G401 (cell line): Measurements from ENCODE around the gene GSG1L. TPM values are rescaled to one million over a fixed set of nuclear protein-coding genes. Genes with fewer than 3 reads are reported as not detected.

ENCODE experiments used
- DNase-seq: peaks from one replicate; pipeline ENCODE4 v3.0.0-alpha.2; 2015; ENCODE audit warnings: low spot score
- in situ Hi-C: cut with HindIII; loops from 2 replicates; pipeline ENCODE4 v1.10.0; 2016; ENCODE audit warnings: low sequenced_read_pairs, mixed read lengths
- total RNA-seq: library from RNA; depleted of rRNA; stranded (reverse); fragments of >200 nt; shearing (Covaris generic); gene quantifications from 2 replicates; pipeline ENCODE4 v1.2.3, GENCODE V29; 2014

The GSG1L gene
- total RNA-seq, 1 experiment from 2014 or later, result not detected

DNA sequence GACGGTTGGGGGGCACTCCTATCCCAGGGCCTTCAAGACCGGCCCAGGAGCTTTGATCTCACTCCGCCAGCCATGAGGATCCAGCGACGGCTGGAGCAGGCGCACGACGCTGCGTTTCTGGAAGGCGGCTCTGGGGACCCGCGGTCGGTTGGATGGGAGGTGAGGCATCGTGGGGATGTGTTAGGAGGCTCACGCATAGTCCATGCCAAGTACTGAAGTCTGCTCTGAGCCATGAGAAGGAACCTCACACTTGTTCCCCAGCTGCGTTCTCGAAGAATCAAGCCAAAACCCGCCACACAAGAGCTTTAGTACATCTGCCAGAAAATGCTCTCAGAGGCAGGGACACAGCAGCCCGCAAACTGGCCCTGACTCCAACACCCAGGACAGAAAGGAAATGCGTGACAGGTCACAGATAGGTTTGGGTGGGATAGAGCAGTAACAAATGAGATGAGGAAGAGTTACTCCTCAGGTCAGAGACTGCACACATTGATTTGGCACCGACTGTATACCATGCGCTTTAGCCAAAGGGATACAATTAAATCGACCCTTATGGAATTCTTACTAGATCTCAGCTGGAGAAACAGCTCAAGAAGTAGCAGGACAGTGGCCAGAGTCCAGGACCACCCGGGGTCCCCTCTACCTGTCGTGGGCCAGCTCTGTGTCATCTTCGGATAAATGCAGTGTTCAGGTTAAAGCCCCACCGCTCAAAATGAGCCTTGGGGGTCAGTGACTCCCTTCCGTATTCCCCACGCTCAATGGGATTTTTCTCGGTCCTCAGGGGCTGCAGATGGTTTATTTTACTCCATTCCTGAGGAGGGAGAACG lies 6.7 kb upstream of the GSG1L start:
- in situ Hi-C loops, result no loop called here
- no peak for DNase-seq

GRCh38 chr16:28068976-28069375 lies 5.5 kb upstream of the GSG1L start:
- no peak for DNase-seq
- in situ Hi-C loops, result no loop called here

GRCh38 chr16:28067604-28068379 lies 4.3 kb upstream of the GSG1L start:
- DNase-seq, result no peak
- in situ Hi-C loops, result no loop called here

GRCh38 chr16:28064706-28065249 lies 1.3 kb upstream of the GSG1L start:
- no peak for DNase-seq
- in situ Hi-C loops, result no loop called here

- no peak for DNase-seq
- in situ Hi-C loops, result no loop called here
These were observed 636 bp upstream of the GSG1L start for GRCh38 chr16:28064150-28064549.

DNA sequence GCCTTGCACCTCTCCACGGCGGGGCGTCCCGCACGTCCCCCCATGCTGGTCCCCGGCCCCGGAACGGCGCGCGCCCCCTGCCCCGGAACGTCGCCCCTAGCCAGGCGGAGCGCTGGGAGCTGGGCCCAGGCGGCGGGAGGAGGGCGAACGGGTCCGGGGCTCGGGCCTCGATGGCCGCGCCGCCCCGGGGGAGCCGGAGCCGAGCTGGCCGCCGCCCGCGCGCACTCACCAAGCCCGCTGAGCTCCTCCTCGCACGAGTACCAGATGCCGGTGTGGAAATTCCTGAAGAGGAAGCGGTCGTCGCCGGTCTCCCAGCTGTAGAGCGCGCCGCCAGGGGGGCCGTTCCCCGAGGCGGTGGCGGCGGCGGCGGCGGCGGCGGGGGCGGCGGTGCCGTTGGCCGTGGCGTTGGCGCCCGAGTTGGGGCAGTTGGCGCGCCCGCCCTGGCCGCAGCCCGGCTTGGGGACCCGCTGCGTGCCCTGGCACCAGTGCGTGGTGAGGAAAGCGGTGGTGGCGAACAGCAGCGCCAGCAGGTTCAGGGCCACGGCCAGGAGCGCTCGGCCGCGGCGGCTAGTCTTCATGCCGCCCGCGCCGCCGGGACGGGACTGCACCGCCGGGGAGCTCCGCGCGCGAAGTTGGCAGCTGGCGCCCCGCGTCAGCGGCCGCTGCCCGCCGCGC lies 530 bp downstream of the GSG1L start:
- DNase-seq, result no peak
- in situ Hi-C loops, result no loop called here

GRCh38 chr16:28062261-28062846 lies 1.2 kb downstream of the GSG1L start:
- no peak for DNase-seq
- in situ Hi-C loops, result no loop called here

GRCh38 chr16:28061352-28062101 lies 2.0 kb downstream of the GSG1L start:
- in situ Hi-C loops, result no loop called here
- no peak for DNase-seq

DNA sequence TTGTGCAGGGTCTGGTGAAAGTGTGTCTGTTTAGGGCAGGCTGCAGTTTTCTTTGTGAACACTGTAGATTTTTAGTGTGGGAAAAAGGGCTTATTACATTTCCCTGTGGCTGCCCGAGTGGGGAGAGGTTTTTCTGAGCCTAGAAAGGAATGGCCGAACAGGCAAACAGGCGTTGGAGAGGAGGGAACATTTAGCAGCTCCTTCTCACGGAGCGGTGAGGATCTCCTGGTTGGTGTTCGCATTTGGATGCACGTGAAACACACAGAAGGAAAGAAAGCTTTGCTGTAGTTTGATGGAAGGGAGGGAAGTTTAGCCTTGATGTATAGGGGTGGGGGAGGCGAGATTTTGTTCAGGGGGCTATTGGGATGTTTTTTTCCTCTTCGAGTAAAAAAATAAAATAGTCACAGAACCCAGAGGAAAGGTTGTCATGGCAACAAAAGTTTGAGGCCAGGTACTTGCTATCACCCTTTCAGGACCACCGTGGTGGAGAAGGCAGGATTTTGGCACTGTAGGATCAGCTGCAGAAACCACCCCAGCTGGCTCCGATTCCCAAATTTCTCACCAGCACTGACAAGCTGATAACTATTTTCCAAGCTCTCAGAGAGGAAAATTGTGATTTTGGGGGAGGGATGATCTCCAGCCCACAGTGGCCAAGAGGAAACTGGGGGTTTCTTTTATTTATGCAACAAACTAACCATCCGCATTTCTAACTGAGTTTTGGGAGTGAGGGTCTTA lies 3.5 kb downstream of the GSG1L start:
- in situ Hi-C loops, result no loop called here
- DNase-seq, result no peak

DNA sequence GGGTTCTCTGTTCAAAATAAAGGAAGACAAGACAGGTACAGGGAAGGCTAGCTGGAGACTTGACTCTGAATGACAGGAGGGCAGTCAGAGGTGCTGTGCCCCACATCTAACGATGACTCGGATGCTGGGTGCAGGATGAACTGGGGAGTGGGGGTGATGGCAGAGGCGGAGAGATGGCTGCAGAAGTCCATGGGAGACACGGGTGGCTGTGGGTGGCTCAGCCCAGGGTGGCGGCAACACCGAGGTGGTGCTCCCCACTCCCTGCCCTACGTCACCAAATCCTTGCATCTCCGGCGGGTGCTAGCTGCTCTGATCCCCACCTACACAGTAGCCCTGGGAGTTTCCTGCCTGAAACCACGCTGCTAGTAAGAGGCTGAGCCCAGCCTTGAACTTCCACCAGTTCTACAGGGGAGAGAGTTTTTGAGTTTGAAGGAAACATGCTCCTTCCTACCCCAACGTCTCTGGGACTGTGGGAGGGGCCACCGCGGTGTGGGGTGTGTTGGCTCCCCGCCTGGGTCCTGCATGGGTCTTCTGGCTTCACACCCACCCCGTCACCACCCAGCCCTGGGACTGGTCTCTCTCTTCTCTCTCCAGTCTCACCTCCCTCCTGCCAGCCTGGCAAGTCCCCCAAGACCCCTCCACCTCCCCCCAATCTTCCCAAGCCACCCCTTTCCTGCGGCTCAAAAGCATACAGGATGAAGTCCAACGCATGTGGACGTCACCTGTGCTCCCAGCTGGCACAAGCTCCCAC lies 4.5 kb downstream of the GSG1L start:
- in situ Hi-C loops, result no loop called here
- no peak for DNase-seq

GRCh38 chr16:28057949-28058348 lies 5.6 kb downstream of the GSG1L start:
- in situ Hi-C loops, result no loop called here
- DNase-seq, result no peak

DNA sequence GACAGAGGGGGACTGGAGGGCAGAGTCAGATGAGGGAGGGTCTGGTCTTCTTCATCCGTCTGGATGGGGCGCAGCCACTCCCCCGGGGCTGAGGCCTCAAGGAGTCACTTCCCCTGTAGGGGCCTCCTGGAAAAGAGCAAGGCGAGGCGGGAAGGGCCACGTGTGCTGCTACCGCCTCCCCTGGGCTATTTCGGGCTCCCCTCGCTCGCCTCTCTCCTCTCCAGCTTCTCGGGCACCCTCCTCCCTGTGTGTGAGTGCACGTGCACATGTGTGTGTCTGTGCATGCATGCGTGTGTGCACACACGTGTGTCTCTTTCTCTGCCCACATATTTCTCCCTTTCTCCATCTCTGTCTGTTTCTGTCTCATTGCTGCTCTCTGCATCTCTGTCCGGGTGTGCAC lies 10.1 kb downstream of the GSG1L start:
- no peak for DNase-seq
- in situ Hi-C loops, result no loop called here

- in situ Hi-C loops, result no loop called here
- DNase-seq, result no peak
These were observed 11.0 kb downstream of the GSG1L start for GRCh38 chr16:28052274-28053128.

GRCh38 chr16:28051486-28051885 lies 12.0 kb downstream of the GSG1L start:
- no peak for DNase-seq
- in situ Hi-C loops, result no loop called here

- in situ Hi-C loops, result no loop called here
- DNase-seq, result peak; percentile 25
These were observed 20.7 kb downstream of the GSG1L start for GRCh38 chr16:28042811-28043210.

DNA sequence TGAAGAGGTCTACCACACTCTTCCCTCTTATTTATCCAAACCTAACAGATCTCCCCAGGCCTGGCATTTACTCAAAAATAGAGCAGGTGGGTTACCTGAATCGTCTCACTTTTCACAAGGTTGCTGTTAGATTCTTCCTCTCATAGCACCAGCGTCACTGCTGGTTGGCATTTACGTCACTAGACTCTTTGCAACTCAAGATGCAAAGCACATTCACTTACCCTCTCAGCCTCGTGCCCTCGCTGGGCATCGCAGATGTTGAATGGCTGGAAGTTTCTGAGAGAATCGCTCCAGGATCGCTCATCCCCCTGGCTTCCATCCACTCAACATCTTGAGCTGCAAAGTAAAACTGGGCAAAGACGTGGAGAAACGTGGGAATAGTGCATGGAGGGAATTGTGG lies 21.9 kb downstream of the GSG1L start:
- no peak for DNase-seq
- in situ Hi-C loops, result no loop called here

DNA sequence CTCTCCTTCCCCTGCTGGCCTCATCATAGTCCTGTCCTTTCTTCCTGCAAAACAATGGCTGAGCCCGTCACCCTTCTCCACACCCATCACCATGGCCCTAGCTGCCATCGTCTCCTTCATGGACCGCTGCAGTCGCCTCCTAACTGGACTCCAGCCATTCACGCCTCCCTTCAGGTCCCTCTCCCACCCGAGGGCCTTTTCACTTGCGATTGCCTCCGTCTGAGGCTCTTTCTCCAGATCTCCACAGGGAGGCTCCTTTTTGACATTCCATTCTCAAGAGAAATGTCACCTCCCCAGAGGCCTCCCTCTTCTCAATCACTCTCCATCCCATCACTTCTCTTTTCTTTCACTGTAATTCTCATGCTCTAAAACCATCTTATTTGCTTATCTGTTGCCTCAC lies 23.5 kb downstream of the GSG1L start:
- no peak for DNase-seq
- in situ Hi-C loops, result no loop called here
